ENCODE data around the gene THBD.

Gene THBD

GRCh38 chr20:23020230-23021018 lies 29.0 kb downstream of the THBD start:
- no peak for TF ChIP-seq CTCF (conservative IDR thresholded peaks at IDR 0.05; ENCODE audit: low read depth, low read length)
- no peak overlapping the region for H3K4me3 ChIP-seq (ENCODE audit: low read length)
- no peak for DNase-seq (ENCODE audit: low read depth)

GRCh38 chr20:23019403-23019802 lies 30.1 kb downstream of the THBD start:
- TF ChIP-seq CTCF (conservative IDR thresholded peaks at IDR 0.05; ENCODE audit: low read depth, low read length) = no peak
- DNase-seq (ENCODE audit: low read depth) = peak; percentile 48
- no peak overlapping the region for H3K4me3 ChIP-seq (ENCODE audit: low read length)

GRCh38 chr20:23018941-23019340 lies 30.5 kb downstream of the THBD start:
- no peak overlapping the region for H3K4me3 ChIP-seq (ENCODE audit: low read length)

GRCh38 chr20:23018432-23018831 lies 31.0 kb downstream of the THBD start:
- TF ChIP-seq CTCF (conservative IDR thresholded peaks at IDR 0.05; ENCODE audit: low read depth, low read length) = no peak
- H3K4me3 ChIP-seq (ENCODE audit: low read length) = no peak overlapping the region
- no peak for DNase-seq (ENCODE audit: low read depth)

More at GRCh38 chr20:23018941-23019340, 30.5 kb downstream of the THBD start:
- DNase-seq (ENCODE audit: low read depth) = no peak
- no peak for TF ChIP-seq CTCF (conservative IDR thresholded peaks at IDR 0.05; ENCODE audit: low read depth, low read length)

- TF ChIP-seq CTCF (conservative IDR thresholded peaks at IDR 0.05; ENCODE audit: low read depth, low read length) = no peak
- no peak for DNase-seq (ENCODE audit: low read depth)
- H3K4me3 ChIP-seq (ENCODE audit: low read length) = no peak overlapping the region
Measured at GRCh38 chr20:23017516-23017915, 32.0 kb downstream of the THBD start.

GRCh38 chr20:23013429-23013828 lies 36.0 kb downstream of the THBD start:
- H3K4me3 ChIP-seq (ENCODE audit: low read length) = no peak overlapping the region
- DNase-seq (ENCODE audit: low read depth) = no peak
- TF ChIP-seq CTCF (conservative IDR thresholded peaks at IDR 0.05; ENCODE audit: low read depth, low read length) = no peak

Data from retinal pigment epithelial cell (primary cell).